ENCODE results near the gene B3GAT2. TPM values are rescaled to one million over a fixed set of nuclear protein-coding genes. Genes with fewer than 3 reads are reported as not detected.

The B3GAT2 gene
- total and polyA plus RNA-seq, 4 donors = 0.06 to 0.65 (median 0.07) TPM

- H3K36me3 ChIP-seq (ENCODE audit: control insufficient read depth in 4 of 4, insufficient read depth in 4 of 4, low read length in 4 of 4) = no peaks in the 10 kb centered on the region
- ATAC-seq (ENCODE audit: insufficient read depth, low FRiP score) (no peak), DNase-seq (no peak)
- TF ChIP-seq CTCF (IDR thresholded peaks at IDR 0.05; ENCODE audit: control extremely low read depth, extremely low read depth) = no peak
- WGBS, 2 donors = 82 to 83% methylated on average over 3 of the region's 3 CpGs
- H3K4me3 ChIP-seq = no peak overlapping the region
- no peaks in the 10 kb centered on the region for H3K27me3 ChIP-seq (ENCODE audit: control insufficient read depth in 3 of 3, insufficient read depth in 3 of 3, low read length in 2 of 3)
- H3K9me3 ChIP-seq (ENCODE audit: control insufficient read depth in 4 of 4, insufficient read depth in 3 of 4, low read length in 3 of 4) = no peaks in the 10 kb centered on the region
- H3K4me1 ChIP-seq (ENCODE audit: control insufficient read depth in 5 of 5, insufficient read depth in 5 of 5, low read length in 5 of 5) = peaks cover 0 to 3% (median 0%) of the 10 kb centered on the region in 5 donors
- H3K9ac ChIP-seq (ENCODE audit: insufficient read depth in 1 of 2, low read length in 2 of 2) = no peak overlapping the region
- no peak overlapping the region for H3K27ac ChIP-seq (ENCODE audit: low read depth in 1 of 2, low read length in 1 of 2)
Measured at GRCh38 chr6:70901324-70901723, 55.5 kb downstream of the B3GAT2 start.

- no peak for ATAC-seq (ENCODE audit: insufficient read depth, low FRiP score)
- H3K27ac ChIP-seq (ENCODE audit: low read depth in 1 of 2, low read length in 1 of 2) = no peak overlapping the region
- no peak overlapping the region for H3K4me3 ChIP-seq
- no peak for DNase-seq
- no peak for TF ChIP-seq CTCF (IDR thresholded peaks at IDR 0.05; ENCODE audit: control extremely low read depth, extremely low read depth)
- H3K9ac ChIP-seq (ENCODE audit: insufficient read depth in 1 of 2, low read length in 2 of 2) = no peak overlapping the region
- H3K27me3 ChIP-seq (ENCODE audit: control insufficient read depth in 3 of 3, insufficient read depth in 3 of 3, low read length in 2 of 3) = no peaks in the 10 kb centered on the region
- peaks cover 0 to 3% (median 0%) of the 10 kb centered on the region in 5 donors for H3K4me1 ChIP-seq (ENCODE audit: control insufficient read depth in 5 of 5, insufficient read depth in 5 of 5, low read length in 5 of 5)
- H3K36me3 ChIP-seq (ENCODE audit: control insufficient read depth in 4 of 4, insufficient read depth in 4 of 4, low read length in 4 of 4) = no peaks in the 10 kb centered on the region
- H3K9me3 ChIP-seq (ENCODE audit: control insufficient read depth in 4 of 4, insufficient read depth in 3 of 4, low read length in 3 of 4) = no peaks in the 10 kb centered on the region
- 68 to 73% methylated on average over 2 of the region's 2 CpGs for WGBS, 2 donors
Measured at GRCh38 chr6:70900047-70900446, 56.8 kb downstream of the B3GAT2 start.

- TF ChIP-seq CTCF (IDR thresholded peaks at IDR 0.05; ENCODE audit: control extremely low read depth, extremely low read depth) = no peak
- H3K4me3 ChIP-seq = no peak overlapping the region
- H3K4me1 ChIP-seq (ENCODE audit: control insufficient read depth in 5 of 5, insufficient read depth in 5 of 5, low read length in 5 of 5) = no peaks in the 10 kb centered on the region
- no peaks in the 10 kb centered on the region for H3K9me3 ChIP-seq (ENCODE audit: control insufficient read depth in 4 of 4, insufficient read depth in 3 of 4, low read length in 3 of 4)
- no peaks in the 10 kb centered on the region for H3K27me3 ChIP-seq (ENCODE audit: control insufficient read depth in 3 of 3, insufficient read depth in 3 of 3, low read length in 2 of 3)
- no peak for ATAC-seq (ENCODE audit: insufficient read depth, low FRiP score)
- no peak for DNase-seq
- H3K36me3 ChIP-seq (ENCODE audit: control insufficient read depth in 4 of 4, insufficient read depth in 4 of 4, low read length in 4 of 4) = no peaks in the 10 kb centered on the region
- H3K27ac ChIP-seq (ENCODE audit: low read depth in 1 of 2, low read length in 1 of 2) = no peak overlapping the region
- H3K9ac ChIP-seq (ENCODE audit: insufficient read depth in 1 of 2, low read length in 2 of 2) = no peak overlapping the region
- 95 to 96% methylated on average over 12 of the region's 12 CpGs for WGBS, 2 donors
Measured at GRCh38 chr6:70894001-70894400, 62.9 kb downstream of the B3GAT2 start.

- no peak for ATAC-seq (ENCODE audit: insufficient read depth, low FRiP score)
- Histone ChIP-seq H3K36me3 (ENCODE audit: control insufficient read depth in 4 of 4, insufficient read depth in 4 of 4, low read length in 4 of 4) (no peaks in the 10 kb centered on the region), H3K9me3 (ENCODE audit: control insufficient read depth in 4 of 4, insufficient read depth in 3 of 4, low read length in 3 of 4) (no peaks in the 10 kb centered on the region), H3K9ac (ENCODE audit: insufficient read depth in 1 of 2, low read length in 2 of 2) (no peak overlapping the region), H3K27me3 (ENCODE audit: control insufficient read depth in 3 of 3, insufficient read depth in 3 of 3, low read length in 2 of 3) (no peaks in the 10 kb centered on the region), H3K4me3 (no peak overlapping the region), H3K4me1 (ENCODE audit: control insufficient read depth in 5 of 5, insufficient read depth in 5 of 5, low read length in 5 of 5) (no peaks in the 10 kb centered on the region), H3K27ac (ENCODE audit: low read depth in 1 of 2, low read length in 1 of 2) (no peak overlapping the region)
- WGBS, 2 donors = 91 to 95% methylated on average over 7 of the region's 7 CpGs
- TF ChIP-seq CTCF (IDR thresholded peaks at IDR 0.05; ENCODE audit: control extremely low read depth, extremely low read depth) = no peak
- no peak for DNase-seq
Measured at GRCh38 chr6:70889270-70889669, 67.6 kb downstream of the B3GAT2 start.

Measured in lung (tissue), 12 donors.